Stimulated activated CD4-positive, alpha-beta T cell treated with anti-CD3 and anti-CD28 coated beads, Interleukin-1b, Interleukin-23, amount 100 ng/mL, for 1 hour (primary cell): ENCODE measurements around the gene ACTL6B.

Source experiments
- DNase-seq, 2 donors: peaks; one replicate each; pipeline ENCODE4 v3.0.0-alpha.2; 2020; ENCODE audit warnings: low read depth in 2 of 2

ACTL6B gene

DNA sequence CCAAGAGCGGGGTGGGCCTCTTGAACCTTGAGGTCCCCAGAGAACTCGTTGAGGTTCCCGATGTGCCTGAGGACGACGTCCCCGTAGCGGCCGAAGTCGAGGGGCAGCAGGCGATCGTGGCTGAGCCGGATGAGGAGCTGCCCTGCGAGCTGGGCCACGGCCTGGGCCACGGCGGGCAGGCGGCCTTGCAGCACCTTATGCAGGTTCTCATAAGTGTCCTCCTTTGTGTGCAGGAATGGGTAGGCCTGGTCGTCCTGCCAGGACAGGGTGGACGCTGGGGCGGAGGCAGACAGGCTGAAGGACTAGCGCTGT is 29.1 kb downstream of the ACTL6B start:
- DNase-seq, result no peak

DNA sequence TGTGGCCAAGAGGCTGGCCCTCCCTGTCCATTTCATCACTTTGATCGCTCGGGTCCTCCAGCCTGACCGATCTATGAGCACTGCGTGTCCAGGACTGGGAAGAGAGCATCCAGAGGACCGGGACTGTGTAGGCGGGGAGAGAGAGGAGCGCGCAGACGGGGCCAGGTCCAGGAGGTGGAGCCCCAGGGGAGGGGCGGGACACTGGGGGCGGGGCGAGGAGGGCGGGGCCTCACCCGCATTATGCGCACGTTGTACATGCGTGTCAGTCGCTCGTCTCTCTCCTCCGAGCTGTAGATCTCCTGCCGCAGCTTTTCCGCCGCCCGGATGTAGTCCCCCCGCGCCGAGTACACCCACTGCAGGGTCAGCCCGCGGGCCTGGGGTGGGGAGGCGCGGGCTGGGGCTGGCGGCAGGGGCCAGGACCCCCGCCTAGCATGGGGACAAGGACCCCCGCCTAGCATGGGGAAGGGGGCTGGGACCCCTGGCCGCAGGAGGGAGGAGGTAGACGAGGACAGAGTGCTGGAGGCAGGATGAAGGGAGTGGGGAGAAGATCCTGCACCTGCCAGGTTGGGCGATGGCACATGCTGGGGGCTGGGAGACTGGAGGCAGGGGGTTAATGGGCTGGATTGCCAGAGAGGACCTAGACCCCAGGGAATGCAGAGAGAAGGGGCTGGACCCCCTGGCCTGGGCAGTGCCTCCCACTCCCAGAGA is 29.6 kb downstream of the ACTL6B start:
- peak; percentile 76 to 83 for DNase-seq

DNA sequence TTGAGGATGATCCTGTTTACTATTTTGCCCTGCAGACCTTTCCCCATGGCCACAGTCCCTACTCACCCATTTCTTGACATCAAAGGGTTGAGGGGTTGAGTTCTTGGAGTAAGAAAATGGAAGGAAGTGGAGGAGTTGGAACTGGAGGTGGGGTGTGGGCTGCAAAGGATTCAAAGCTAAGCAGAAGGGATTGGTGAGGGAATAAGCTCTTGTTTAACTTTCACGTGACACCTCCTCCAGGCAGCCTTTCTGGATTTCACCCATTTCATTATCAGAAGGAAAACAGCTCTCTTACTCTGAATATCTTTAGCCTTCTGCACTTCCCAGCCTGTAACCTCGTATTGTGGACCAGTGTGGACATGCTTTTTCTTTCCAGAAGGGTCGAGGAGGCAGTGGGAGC is 30.2 kb downstream of the ACTL6B start:
- DNase-seq, result no peak

DNA sequence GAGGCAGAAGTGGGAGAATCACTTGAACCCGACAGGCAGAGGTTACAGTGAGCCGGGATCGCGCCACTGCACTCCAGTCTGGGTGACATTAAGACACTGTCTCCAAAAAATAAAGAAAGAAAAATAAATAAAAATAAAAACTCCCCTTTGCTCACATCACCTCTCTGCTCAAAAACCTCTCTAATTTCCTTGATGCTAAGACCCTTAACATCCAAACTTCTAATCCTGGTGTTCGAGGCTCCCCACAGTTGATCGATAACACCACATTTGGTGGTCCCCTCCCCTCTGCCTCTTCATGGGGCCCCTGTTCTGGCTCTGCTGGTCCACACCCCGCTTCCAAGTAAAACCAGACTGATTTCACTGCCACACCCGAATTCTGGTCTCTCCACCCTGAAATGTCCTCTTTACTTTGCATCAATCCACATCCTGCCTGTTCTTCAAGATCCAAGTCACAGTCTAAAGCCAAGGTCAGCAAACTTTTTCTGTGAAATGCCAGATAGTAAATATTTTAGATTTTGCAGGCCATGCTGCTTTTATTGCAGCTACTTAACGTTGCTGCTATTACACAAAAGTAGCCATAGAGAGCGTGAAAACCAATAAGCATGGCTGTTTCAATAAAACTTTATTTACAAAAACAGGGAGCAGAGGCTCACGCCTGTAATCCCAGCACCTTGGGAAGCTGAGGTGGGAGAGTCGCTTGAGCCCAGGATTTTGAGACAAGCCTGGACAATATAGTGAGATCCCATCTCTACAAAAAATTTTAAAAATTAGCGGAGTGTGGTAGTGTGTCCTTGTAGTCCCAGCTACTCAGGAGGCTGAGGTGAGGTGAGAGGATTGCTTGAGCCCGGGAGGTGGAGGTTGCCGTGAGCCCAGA is 32.1 kb downstream of the ACTL6B start:
- no peak for DNase-seq

DNA sequence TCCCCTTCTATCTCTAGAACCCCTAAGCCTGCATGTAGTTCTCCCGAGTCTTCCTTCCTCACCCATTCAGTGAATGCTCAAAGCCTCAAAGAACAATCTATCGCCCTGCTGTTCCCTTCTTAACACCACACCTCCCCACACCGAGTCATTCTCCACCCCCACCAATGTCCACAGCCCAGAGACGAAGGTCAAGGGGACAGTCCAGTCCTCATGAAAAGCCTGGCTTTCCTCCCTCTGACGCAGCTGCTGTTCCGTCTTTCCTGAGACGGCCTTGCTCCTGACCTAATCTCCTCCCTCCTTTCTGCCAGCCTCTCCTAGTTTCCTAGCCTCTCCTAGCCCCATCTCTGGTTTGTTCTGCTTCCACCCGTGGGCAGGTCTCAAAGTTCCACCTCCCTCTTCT is 34.7 kb downstream of the ACTL6B start:
- DNase-seq, result no peak

DNA sequence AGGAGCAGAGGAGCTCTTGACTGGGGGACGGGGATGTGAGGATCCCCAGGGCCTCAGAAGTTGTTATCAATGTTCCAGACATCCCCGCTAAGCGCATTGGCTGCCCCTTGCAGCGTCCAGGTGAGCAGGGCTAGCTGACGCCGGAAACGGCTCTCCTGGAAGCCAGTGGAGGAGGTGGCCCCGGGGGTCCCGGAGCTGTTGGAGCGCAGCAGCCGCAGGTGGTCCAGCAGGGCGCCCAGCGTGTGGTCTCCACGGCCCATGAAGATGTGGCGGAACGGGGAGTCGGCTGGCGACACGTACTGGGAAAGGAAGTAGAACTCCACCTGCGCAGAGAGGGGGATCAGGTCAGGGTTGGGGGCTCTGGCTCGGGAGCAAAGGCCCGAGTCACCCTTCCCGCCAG is 35.4 kb downstream of the ACTL6B start:
- no peak for DNase-seq

DNA sequence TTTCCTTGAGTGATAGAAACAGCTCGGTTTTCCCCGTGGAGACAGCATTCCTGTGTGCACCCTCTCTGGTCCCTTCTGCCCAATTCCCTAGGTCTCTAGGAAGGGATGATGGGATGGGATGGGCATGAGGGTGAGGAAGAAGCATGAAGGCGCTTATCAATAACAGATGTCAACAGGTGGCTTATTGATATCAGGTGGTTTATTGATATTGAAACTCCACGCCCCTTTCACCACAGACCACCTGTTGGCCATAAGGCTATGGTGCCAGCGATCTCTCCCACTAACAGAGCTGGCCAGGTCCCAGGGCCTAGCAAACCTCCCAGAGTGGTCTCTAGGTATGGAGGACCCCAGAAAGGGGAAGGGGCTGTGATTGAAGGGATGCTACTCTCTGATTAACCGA is 36.0 kb downstream of the ACTL6B start:
- no peak for DNase-seq

DNA sequence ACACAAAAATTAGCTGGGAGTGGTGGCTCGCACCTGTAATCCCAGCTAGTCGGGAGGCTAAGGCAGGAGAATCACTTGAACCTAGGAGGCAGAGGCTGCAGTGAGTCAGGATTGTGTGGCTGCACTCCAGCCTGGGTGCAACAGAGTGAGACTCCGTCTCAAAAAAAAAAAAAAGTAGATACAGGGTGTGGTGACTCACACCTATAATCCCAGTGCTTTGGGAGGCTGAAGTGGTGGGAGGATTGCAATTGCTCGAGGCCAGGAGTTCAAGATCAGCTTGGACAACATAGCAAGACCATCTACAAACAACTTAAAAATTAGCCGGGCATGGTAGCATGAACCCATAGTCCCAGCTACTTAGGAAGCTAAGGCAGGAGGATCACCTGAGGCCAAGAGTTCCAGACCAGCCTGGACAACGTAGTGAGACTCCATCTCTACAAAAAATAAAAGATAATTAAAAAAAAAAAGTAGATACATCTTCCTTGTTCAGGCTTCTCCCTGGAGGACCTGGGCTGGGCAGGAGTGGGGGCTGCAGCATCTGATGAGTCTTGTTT is 41.9 kb downstream of the ACTL6B start:
- no peak for DNase-seq

DNA sequence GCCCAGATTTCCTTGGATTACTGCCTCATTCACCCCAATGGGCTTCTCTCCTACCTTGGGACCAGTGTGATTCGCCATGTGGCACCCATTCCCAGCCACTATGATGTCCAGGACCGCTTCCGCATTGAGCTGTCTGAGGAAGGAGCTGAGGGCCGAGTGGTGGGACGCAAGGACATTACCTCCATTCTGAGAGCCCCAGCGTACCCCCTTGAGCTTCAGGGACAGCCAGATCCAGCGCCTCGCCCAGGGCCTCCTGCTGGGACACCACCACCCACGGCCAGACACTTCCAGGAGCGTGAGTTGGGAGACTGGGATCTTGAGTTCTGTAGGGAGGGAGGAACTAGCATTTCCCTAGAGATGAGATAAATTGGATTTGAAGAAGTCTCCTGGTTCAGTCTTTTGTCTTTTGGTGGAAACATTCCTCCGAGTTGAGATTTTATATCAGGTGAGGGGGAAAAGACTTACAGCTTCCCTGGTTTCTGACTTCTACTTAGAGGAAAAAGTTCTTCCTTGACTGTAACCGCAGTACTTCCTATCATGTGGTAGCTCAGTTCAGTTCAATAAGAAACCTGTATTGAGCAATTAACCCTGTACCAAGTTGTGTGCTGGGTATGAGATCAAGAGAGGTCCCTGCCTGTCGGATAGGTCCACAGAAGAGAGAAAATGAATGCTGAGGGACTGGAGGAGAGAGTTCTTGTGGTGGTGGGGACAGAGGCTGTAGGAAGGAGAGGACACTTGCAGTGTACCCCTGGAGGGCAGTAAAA is 42.7 kb downstream of the ACTL6B start:
- no peak for DNase-seq

DNA sequence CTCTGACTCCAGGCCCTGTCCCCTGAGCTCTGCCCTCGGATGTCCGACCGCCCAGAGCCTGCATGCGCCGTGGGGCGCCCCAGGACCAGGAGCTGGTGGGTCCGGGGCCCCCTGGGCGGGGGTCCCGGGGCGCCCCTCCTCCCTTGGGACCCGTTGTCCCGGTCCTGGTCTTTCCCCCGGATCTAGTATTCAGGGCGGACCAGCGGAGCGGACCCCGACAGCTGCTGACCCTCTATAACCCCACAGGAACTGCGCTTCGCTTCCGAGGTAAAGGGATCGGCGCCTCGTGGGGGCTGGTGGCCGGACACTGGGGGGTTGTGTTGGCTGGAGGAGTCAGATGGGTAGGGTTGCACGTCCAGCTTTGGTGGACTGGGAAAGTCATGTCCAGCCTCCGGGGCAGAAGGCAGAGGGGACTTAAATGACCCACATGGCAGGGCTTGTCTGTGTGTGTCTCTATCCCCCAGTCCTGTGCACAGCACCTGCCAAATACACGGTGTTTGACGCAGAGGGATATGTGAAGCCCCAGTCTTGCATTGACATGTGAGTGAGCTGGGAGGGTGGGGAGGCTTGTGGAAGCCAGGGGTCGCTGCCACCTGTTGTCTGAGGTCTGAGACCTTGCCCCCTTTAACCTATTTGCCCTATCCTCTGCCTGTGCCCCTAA is 43.4 kb downstream of the ACTL6B start:
- DNase-seq, result no peak

DNA sequence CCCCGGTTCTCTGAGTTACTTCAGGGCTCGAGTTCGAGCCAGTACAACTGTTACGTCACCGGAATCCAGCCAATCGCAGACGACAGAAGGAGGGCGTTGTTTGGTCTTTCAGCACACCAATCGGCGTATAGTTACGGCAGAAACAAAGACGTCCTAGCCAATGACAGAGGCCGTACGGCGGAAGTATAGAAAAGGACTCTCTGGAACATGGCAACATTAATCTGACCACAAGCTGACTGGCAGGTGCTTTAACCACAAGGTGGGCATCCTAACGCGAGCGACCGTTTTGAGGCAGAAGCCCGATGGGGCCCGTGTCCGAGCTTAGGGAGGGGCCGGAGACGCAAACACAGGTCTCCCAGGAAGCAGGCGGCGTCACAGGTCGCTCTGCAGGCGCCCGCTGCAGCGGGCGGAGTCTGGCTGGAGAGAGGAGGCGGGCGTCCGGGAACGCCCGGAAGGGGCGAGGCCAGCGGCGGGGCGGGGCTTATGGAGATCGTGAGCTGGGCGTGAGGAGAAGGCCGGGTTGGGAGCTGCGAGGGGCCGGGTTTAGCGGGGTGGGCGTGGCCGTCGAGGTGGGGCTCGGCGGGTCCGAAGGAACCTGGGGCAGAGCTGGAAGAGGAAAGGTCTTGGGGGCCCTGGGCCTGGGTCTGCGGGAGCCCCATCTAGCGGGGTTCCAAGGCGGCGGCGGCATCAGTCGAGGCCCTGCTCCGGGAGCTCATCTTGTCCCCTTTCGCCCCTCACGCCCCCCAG is 44.1 kb downstream of the ACTL6B start, which contains the start of gene MOSPD3:
MOSPD3 (plus strand) TSS at position 558 of the 747 bp plus-strand sequence. CDS start 252 bp downstream, outside the sequence.
- DNase-seq, result peak; percentile 90 to 97

DNA sequence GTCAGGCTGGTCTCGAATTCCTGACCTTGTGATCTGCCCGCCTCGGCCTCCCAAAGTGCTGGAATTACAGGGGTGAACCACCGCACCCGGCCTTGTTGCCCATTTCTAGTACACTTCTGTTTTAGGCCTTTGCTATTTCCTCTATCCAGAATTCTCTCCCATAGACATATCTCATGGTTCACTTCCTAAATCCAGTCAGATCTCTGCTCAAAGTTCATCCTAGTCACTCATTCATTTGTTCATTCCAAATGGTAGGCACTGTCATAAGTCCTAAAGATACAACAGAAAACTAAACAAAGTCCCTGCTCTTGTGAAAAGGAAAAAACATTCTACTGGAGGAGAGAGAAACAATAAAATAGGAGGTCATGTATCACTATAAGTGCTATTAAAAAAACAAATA is 46.3 kb downstream of the ACTL6B start:
- DNase-seq, result no peak

DNA sequence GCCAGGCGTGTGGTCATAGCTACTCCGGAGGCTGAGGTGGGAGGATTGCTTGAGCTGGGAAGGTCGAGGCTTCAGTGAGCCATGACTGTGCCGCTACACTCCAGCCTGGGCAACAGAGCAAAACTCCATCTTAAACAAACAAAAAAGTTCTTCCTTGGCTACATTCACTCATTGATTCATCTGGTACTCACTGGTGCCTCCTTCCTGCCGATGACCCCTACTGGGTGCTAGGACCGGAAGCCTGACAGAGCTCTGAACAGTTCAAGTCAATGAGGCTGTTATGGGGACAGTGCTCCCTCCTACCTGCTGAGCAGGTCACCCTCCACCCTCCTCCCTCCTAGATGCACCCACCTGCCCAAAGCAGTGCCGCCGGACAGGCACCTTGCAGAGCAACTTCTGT is 49.1 kb downstream of the ACTL6B start:
- no peak for DNase-seq

DNA sequence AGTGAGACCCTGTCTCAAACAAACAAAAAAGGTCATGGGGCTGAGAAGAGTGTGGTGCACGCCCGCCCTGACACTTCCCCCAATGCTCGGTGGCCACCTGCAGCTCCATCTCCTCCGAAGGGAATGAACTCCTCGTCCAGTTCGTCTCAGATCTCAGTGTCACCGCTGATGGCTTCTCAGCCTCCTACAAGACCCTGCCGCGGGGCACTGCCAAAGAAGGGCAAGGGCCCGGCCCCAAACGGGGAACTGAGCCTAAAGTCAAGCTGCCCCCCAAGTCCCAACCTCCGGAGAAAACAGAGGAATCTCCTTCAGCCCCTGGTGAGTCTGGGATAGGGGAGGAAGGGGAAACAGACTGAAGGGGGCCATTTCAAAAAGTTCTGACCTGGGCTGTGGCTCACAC is 49.9 kb downstream of the ACTL6B start:
- DNase-seq, result no peak

DNA sequence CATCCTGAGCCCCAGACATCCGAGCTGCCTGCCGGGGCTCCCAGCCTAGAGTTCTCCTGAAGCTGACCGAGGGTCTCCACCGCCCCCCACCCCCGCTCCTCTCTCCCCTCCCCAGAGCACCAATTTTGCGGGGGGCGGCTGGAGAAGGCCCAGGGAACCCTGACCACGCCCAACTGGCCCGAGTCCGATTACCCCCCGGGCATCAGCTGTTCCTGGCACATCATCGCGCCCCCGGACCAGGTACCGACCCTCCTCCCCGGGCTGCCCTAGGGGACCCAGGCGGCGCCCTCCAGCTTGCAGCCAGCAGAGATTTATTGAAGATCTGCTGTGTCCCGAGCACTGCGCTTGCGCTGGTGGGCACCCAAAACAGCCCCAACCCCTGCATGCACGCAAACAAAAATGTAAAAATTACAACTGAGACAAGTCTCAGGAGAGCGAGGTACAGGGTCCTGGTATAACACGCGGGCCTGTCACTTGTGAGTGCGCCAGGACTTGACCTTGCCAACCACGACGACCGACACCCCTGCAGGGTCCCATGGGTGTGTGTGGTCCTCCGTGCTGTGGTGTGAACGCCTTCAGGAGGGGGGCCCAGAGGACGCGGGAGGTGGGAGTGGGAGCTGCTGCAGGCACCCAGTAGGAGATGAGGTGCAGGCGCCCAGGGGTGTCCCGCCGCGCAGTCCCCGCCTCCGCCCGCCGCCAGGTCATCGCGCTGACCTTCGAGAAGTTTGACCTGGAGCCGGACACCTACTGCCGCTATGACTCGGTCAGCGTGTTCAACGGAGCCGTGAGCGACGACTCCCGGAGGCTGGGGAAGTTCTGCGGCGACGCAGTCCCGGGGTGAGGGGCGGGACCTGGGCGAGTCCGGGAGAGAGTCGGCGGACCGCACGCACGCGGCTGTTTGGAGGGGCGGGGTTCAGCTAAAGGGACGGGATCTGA is 51.0 kb downstream of the ACTL6B start:
- DNase-seq, result peak in 1 of 2 donors; percentile 17

DNA sequence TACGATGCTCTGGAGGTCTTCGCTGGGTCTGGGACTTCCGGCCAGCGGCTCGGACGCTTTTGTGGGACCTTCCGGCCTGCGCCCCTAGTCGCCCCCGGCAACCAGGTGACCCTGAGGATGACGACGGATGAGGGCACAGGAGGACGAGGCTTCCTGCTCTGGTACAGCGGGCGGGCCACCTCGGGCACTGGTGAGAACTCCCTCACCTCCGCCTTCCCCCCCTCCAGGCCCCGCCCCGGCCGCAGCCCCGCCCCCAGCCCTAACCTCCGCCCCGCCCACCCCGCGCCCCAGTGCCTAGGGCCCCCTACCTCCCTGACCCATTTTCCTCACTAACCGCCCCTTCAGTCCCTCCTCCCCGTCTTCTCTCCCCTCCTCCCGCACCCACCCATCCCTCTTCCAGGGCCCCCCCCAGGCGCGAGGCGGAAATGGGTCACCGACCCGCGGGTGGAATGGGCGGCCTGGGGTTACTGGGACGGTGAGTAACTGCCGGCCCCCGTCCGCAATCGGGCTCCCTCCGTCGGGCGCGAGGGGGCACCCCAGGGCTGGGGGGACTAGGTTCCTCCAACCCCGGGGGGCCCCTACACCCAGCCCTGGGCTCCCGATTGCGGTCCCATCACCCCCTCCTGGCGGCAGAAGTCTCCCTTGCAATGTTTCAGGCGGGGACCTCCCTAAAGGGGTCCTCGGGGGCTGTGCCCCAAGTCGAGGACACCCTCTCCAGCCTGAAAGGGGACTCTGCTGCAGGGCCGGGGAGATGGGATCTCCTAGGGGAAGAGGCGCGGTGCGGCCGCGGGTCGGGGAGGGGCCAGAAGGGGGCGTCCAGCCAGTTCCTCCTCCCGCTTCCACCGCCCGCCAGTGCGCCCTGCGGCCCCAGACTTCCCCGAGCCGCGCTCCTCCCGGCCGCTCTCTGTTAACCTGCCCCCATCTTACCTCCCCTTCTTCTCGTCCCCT is 51.9 kb downstream of the ACTL6B start:
- DNase-seq, result peak in 1 of 2 donors; percentile 46

DNA sequence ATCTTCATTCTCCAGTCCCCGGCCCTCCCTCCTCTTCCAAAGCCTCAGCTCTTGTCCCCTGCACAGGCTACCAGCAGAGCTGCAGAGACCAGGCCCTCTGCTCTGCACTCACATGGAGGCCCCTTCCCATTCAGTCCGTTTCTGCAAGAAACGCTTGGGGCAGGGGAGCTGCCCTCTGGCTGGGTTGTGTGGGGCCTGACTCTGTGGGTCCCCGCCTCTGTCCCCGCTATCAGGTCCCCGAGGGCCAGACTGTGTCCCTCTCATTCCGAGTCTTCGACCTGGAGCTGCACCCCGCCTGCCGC is 52.6 kb downstream of the ACTL6B start:
- no peak for DNase-seq

DNA sequence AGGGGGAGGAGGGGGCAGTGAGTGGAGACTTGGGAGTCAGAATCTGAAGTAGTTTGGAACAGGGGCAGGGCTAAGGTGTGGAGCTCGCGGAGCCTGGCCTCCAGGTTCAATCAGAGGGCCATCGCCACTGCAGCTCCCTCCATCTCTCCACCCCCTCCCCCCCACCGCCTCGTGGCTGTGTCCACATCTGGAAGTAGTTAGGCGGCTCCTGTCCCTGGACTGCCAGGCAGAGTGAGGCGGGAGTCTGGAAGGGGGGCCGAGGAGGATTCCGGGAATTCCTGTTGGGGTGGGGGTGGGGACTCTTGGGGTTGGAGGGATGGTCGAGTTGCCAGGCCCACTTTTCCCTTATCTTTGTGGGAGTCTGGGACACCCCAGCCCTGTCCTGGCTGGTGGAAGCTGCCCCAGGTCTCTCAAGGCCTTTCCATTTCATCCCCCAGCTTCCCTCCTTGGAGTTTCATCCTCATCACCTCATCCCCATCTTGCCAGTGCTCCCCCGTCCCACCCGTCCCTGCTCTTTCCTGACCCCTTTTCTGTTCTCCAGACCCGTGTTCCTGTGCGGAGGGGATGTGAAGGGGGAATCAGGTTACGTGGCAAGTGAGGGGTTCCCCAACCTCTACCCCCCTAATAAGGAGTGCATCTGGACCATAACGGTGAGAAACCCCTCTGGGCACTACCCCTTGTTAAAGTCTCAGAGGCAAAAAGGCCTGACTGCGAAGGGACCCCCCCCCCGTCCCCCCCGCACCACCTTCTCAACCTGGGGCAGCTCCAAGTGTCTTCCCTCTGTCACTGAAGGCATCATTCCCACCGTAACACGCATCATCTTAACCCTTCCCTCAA is 53.1 kb downstream of the ACTL6B start:
- no peak for DNase-seq
